Fibroblast of villous mesenchyme (primary cell): ENCODE results near the gene BLZF1. TPM values are rescaled to one million over a fixed set of nuclear protein-coding genes. Genes with fewer than 3 reads are reported as not detected.
A peak's percentile ranks its signal among the peaks of the same experiment; 100 is the strongest.

ENCODE experiments used
- DNase-seq: peaks from one replicate; pipeline ENCODE4 v3.0.0-alpha.2; 2010; ENCODE audit warnings: low read depth
- H3K4me3 ChIP-seq: 2 replicates; pipeline ENCODE4 v1.5.1; 2011; ENCODE audit warnings: low read depth, mild to moderate bottlenecking, low read length
- total RNA-seq: library from RNA; depleted of rRNA; stranded (reverse); fragments of >200 nt; gene quantifications from 2 replicates; pipeline ENCODE4 v1.2.3, GENCODE V29; 2012
- TF ChIP-seq, protein P1 (sequence below): IDR thresholded peaks from 2 replicates; pipeline ENCODE4 v1.5.1; 2012; ENCODE audit warnings: low read depth, mild to moderate bottlenecking, low read length; ENCODE audit not compliant: insufficient read depth

BLZF1 gene
- total RNA-seq, 1 donor = 40.6 TPM

DNA sequence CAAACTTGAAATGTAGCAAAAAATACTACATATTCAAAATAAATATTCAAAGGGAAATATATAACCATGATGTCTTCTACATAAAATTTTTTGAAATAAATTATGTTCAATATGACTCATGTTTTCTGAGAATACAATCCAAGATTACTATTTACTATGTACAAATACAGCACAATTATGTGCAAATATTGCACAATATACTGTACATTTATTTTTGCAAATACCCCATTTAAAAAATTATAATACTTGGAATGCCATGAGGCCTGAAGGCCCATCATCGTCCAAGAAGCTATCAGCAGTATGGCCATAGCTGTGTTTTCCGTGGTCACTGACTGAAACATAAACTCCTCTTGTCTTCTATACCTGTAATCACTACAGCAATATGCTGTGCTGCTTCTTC, 47.0 kb downstream of the BLZF1 start:
- no peak for DNase-seq
- TF ChIP-seq, protein P1, sequence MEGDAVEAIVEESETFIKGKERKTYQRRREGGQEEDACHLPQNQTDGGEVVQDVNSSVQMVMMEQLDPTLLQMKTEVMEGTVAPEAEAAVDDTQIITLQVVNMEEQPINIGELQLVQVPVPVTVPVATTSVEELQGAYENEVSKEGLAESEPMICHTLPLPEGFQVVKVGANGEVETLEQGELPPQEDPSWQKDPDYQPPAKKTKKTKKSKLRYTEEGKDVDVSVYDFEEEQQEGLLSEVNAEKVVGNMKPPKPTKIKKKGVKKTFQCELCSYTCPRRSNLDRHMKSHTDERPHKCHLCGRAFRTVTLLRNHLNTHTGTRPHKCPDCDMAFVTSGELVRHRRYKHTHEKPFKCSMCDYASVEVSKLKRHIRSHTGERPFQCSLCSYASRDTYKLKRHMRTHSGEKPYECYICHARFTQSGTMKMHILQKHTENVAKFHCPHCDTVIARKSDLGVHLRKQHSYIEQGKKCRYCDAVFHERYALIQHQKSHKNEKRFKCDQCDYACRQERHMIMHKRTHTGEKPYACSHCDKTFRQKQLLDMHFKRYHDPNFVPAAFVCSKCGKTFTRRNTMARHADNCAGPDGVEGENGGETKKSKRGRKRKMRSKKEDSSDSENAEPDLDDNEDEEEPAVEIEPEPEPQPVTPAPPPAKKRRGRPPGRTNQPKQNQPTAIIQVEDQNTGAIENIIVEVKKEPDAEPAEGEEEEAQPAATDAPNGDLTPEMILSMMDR = no peak
- H3K4me3 ChIP-seq = no peak overlapping the region

GRCh38 chr1:169421309-169421708, 53.3 kb downstream of the BLZF1 start:
- no peak for DNase-seq
- no peak overlapping the region for H3K4me3 ChIP-seq
- TF ChIP-seq, protein P1 = no peak

DNA sequence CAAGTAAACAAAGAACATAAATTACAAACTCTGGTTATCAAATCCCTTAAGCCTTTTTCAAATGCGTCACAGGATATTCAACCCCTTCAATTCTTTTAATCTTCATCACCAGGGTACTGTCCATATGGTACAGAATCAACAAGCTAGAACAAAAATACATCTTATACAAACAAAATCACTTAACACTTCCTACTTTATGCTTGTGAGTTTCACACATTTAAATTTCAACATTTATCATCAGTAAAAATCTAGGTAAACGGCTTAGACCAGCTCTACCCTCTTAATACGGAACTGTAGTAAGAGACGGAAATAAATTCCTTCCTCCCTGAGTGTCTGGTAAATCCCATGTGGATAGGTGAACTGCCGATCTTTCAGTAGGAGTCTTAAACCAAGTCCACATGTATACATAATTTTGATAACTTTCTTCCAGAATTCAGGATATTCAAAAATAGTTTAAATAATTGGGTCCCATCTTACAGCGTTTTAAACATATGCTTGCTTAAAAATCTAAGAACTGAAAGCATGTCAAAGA, 58.2 kb downstream of the BLZF1 start:
- no peak for DNase-seq
- no peak overlapping the region for H3K4me3 ChIP-seq
- TF ChIP-seq, protein P1 = no peak

- peak; percentile 13 for DNase-seq
- TF ChIP-seq, protein P1 = no peak
- peak within 1 kb of the TSS; percentile 53 for H3K4me3 ChIP-seq
These were observed 59.2 kb downstream of the BLZF1 start, which contains the start of gene CCDC181 for GRCh38 chr1:169427081-169427641. TSS of gene CCDC181 (minus strand) at chr1:169427474. CDS start at chr1:169424927, 2,547 bp downstream.

Other genes starting within 250 kb of the BLZF1 start
- 28.3 and 41.9 TPM in 2 replicates for gene NME7, start 398 bp upstream of the BLZF1 start, total RNA-seq
- gene CCDC181, start 59.3 kb downstream of the BLZF1 start, total RNA-seq = 0.86 and 0.97 TPM in 2 replicates
- 7.3 and 7.7 TPM in 2 replicates for gene SLC19A2, start 117.7 kb downstream of the BLZF1 start, total RNA-seq
- gene F5, start 218.3 kb downstream of the BLZF1 start, total RNA-seq = not detected in 2 replicates